AG04450 (cell line): Measurements from ENCODE around the gene STARD7. TPM values are rescaled to one million over a fixed set of nuclear protein-coding genes. Genes with fewer than 3 reads are reported as not detected.

Experiments
- CTCF ChIA-PET: fragments of 300-600, 350-600 bp; formaldehyde crosslinking; extraction: SDS; loops from one replicate; lab custom pipeline; 2022; ENCODE audit warnings: antibody characterized with exemption, inconsistent platforms; lab: Charles Lee
- POLR2A ChIA-PET: fragments of 350-600 bp; formaldehyde crosslinking; extraction: SDS; loops from one replicate; lab custom pipeline; 2021; ENCODE audit warnings: antibody characterized with exemption, inconsistent platforms; lab: Yijun Ruan, JAX
- DNase-seq: peaks from one replicate; pipeline ENCODE4 v3.0.0-alpha.2; 2011; ENCODE audit warnings: low read depth, low spot score
- H3K27ac ChIP-seq: one replicate; pipeline ENCODE4 v1.5.1; 2012; ENCODE audit warnings: low read depth, low read length, control low read depth
- H3K27me3 ChIP-seq: one replicate; pipeline ENCODE4 v1.6.0; 2012; ENCODE audit warnings: low read length; ENCODE audit not compliant: control insufficient read depth, insufficient read depth
- H3K4me3 ChIP-seq: 2 replicates; pipeline ENCODE4 v1.5.1; 2011; ENCODE audit warnings: mild to moderate bottlenecking, low read depth, low read length, control low read depth
- H3K9me3 ChIP-seq: 2 replicates; pipeline ENCODE4 v1.5.1; 2012; ENCODE audit warnings: low read length; ENCODE audit not compliant: control insufficient read depth, insufficient read depth
- polyA plus RNA-seq: library from polyadenylated mRNA; depleted of rRNA; stranded (reverse); fragments of >200 nt; gene quantifications from 2 replicates; pipeline ENCODE4 v1.2.3, GENCODE V29; 2011
- TF ChIP-seq, protein P1 (sequence below): IDR thresholded peaks from 2 replicates; pipeline ENCODE4 v1.5.1; 2011; ENCODE audit warnings: low read depth, low read length, control low read depth, inconsistent platforms

The STARD7 gene
- polyA plus RNA-seq, 1 experiment: 106 TPM

DNA sequence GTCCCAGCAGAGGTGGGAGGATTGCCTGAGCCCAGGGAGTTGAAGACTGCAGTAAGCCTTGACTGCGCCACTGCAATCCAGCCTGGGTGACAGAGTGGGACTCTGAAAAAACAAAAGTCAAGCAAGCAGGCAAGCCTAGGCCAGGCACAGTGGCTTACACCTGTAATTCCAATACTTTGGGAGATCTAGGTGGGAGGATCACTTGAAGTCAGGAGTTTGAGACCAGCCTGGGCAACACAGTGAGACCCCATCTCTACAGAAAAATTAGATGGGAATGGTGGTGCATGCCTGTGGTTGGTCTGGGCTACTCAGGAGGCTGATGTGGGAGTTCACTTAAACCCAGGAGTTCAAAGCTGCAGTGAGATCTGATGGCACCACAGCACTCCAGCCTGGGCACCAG is 28.6 kb downstream of the STARD7 start:
- no peak overlapping the region for H3K4me3 ChIP-seq
- H3K9me3 ChIP-seq: no peaks in the 10 kb centered on the region
- no peak overlapping the region for H3K27ac ChIP-seq
- CTCF ChIA-PET: interaction anchor here (0.8 to 1.6 kb wide), 2 partner anchors 158 to 187 kb away, joined by 3 to 6 read pairs; no protein-coding TSS in a partner anchor
- TF ChIP-seq, protein P1, sequence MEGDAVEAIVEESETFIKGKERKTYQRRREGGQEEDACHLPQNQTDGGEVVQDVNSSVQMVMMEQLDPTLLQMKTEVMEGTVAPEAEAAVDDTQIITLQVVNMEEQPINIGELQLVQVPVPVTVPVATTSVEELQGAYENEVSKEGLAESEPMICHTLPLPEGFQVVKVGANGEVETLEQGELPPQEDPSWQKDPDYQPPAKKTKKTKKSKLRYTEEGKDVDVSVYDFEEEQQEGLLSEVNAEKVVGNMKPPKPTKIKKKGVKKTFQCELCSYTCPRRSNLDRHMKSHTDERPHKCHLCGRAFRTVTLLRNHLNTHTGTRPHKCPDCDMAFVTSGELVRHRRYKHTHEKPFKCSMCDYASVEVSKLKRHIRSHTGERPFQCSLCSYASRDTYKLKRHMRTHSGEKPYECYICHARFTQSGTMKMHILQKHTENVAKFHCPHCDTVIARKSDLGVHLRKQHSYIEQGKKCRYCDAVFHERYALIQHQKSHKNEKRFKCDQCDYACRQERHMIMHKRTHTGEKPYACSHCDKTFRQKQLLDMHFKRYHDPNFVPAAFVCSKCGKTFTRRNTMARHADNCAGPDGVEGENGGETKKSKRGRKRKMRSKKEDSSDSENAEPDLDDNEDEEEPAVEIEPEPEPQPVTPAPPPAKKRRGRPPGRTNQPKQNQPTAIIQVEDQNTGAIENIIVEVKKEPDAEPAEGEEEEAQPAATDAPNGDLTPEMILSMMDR: no peak
- POLR2A ChIA-PET: interaction anchor here (1.5 kb wide), 1 partner anchor 28 kb away, joined by 3 read pairs; the partner anchor contains the start of gene STARD7
- DNase-seq: no peak
- H3K27me3 ChIP-seq: no peaks in the 10 kb centered on the region

GRCh38 chr2:96176661-96177060 is 32.0 kb downstream of the STARD7 start:
- POLR2A ChIA-PET: no interaction called here
- TF ChIP-seq, protein P1: no peak
- no peak overlapping the region for H3K27ac ChIP-seq
- H3K9me3 ChIP-seq: no peaks in the 10 kb centered on the region
- no peak for DNase-seq
- no peak overlapping the region for H3K4me3 ChIP-seq
- CTCF ChIA-PET: interaction anchor here (0.7 to 1.5 kb wide), 2 partner anchors 51 to 357 kb away, joined by 3 to 4 read pairs; no protein-coding TSS in a partner anchor
- no peaks in the 10 kb centered on the region for H3K27me3 ChIP-seq

- POLR2A ChIA-PET: no interaction called here
- CTCF ChIA-PET: interaction anchor here (0.7 to 4.1 kb wide), 13 partner anchors 10 to 357 kb away, joined by 3 to 54 read pairs (median 15); partner anchors contain the start of gene ASTL
- peak overlapping the region; percentile 11 for H3K27ac ChIP-seq
- peak; percentile 43 for DNase-seq
- no peaks in the 10 kb centered on the region for H3K27me3 ChIP-seq
- H3K9me3 ChIP-seq: no peaks in the 10 kb centered on the region
- TF ChIP-seq, protein P1: no peak
- no peak overlapping the region for H3K4me3 ChIP-seq
Measured at GRCh38 chr2:96175951-96176350, 32.7 kb downstream of the STARD7 start.

DNA sequence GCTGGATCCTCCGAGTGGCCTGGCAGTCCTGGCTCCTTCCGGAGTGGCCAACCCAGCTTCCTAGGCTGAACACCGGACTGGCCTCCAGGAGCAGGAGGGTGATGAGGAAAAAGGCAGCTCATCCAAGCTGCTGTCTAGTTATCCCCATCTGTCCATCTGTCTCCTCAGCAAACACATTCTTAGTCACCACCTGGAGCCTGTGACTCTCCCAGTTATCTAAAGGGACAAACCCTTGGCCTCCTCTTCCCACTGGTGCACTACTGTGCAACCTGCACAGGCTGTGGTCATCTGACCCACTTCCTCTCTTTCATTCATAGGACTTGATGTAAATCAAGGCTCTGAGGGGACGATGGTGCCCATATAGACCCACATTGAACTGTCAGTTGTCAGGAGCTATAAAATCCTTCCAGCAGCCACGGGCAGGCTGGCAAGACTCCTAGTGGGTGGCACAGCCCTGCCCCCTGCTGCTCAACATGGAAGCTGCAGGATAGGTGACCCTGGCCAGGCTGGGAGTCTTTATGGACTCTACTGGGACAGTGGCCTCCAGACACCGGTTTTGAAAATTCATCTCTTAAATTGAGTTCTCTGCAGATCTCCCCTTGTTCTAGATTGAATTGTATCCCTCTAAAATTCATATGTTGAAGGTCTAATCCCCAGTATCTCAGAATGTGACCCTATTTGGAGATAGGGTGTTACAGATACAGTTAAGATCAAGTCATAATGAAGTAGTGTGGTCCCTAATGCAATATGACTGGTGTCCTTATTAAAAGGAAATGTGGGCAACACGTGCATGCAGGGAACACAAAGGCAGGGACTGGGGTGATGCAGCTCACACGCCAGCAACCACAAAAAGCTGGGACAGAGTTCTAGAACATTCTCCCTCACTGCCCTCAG is 34.1 kb downstream of the STARD7 start:
- ChIA-PET CTCF (interaction anchor here (0.6 to 4.1 kb wide), 36 partner anchors 8 to 233 kb away, joined by 3 to 54 read pairs (median 5); partner anchors contain the start of genes ASTL and STARD7), POLR2A (no interaction called here)
- no peak overlapping the region for H3K27ac ChIP-seq
- peak; percentile 18 for DNase-seq
- no peak overlapping the region for H3K4me3 ChIP-seq
- H3K9me3 ChIP-seq: no peaks in the 10 kb centered on the region
- H3K27me3 ChIP-seq: no peaks in the 10 kb centered on the region
- TF ChIP-seq, protein P1: peak; percentile 94

GRCh38 chr2:96171831-96172230 is 36.8 kb downstream of the STARD7 start:
- H3K4me3 ChIP-seq: no peak overlapping the region
- no peaks in the 10 kb centered on the region for H3K27me3 ChIP-seq
- TF ChIP-seq, protein P1: no peak
- DNase-seq: no peak
- H3K27ac ChIP-seq: no peak overlapping the region
- H3K9me3 ChIP-seq: no peaks in the 10 kb centered on the region
- POLR2A ChIA-PET: no interaction called here
- CTCF ChIA-PET: no interaction called here
